SK-N-SH treated with all-trans-retinoic acid at 6 μM for 48 hours (cell line): ENCODE data around the gene TNFRSF18.

Experiments used
- ARNTL ChIP-seq: fragments of 450-650 bp; formaldehyde crosslinking; IDR thresholded peaks from 2 replicates; pipeline ENCODE4 v1.5.0; 2020; ENCODE audit warnings: low read depth, mild to moderate bottlenecking, moderate library complexity, borderline replicate concordance
- CREB5 ChIP-seq: fragments of 250-450 bp; sonication (Bioruptor Pico); IDR thresholded peaks from 2 replicates; pipeline ENCODE4 v1.5.1; 2020; ENCODE audit warnings: low read depth, mild to moderate bottlenecking, moderate library complexity
- CSDC2 ChIP-seq: fragments of 250-450 bp; sonication (Bioruptor Pico); IDR thresholded peaks from 2 replicates; pipeline ENCODE4 v1.5.0; 2020; ENCODE audit warnings: mild to moderate bottlenecking, moderate library complexity
- CSRNP3 ChIP-seq: fragments of 250-450 bp; sonication (Bioruptor Pico); IDR thresholded peaks from 2 replicates; pipeline ENCODE4 v1.5.1; 2021; ENCODE audit warnings: mild to moderate bottlenecking, moderate library complexity
- GLIS3 ChIP-seq: fragments of 250-450 bp; sonication (Bioruptor Pico); IDR thresholded peaks from 2 replicates; pipeline ENCODE4 v1.5.0; 2020; ENCODE audit warnings: mild to moderate bottlenecking, moderate library complexity
- RARB ChIP-seq: fragments of 250-450 bp; sonication (Bioruptor Pico); IDR thresholded peaks from 2 replicates; pipeline ENCODE4 v1.8.0; 2021; ENCODE audit warnings: mild to moderate bottlenecking, moderate library complexity
- TOX ChIP-seq: fragments of 250-450 bp; sonication (Bioruptor Pico); IDR thresholded peaks from 2 replicates; pipeline ENCODE4 v1.8.0; 2021; ENCODE audit warnings: mild to moderate bottlenecking, moderate library complexity, borderline replicate concordance
- TSHZ2 ChIP-seq: fragments of 250-450 bp; sonication (Bioruptor Pico); IDR thresholded peaks from 2 replicates; pipeline ENCODE4 v1.5.0; 2020; ENCODE audit warnings: mild to moderate bottlenecking, moderate library complexity
- ZFP3 ChIP-seq: fragments of 250-450 bp; sonication (Bioruptor Pico); IDR thresholded peaks from 2 replicates; pipeline ENCODE4 v1.5.0; 2020; ENCODE audit warnings: mild to moderate bottlenecking, moderate library complexity
- ZFP30 ChIP-seq: fragments of 450-650 bp; formaldehyde crosslinking; IDR thresholded peaks from 2 replicates; pipeline ENCODE4 v1.5.0; 2022; ENCODE audit warnings: mild to moderate bottlenecking, moderate library complexity
- ZNF565 ChIP-seq: fragments of 450-650 bp; formaldehyde crosslinking; conservative IDR thresholded peaks from 2 replicates; pipeline ENCODE4 v1.5.0; 2020; ENCODE audit warnings: low read depth, mild to moderate bottlenecking, moderate library complexity
- ZNF8 ChIP-seq: fragments of 450-650 bp; formaldehyde crosslinking; IDR thresholded peaks from 2 replicates; pipeline ENCODE4 v1.5.0; 2020; ENCODE audit warnings: mild to moderate bottlenecking, moderate library complexity

DNA sequence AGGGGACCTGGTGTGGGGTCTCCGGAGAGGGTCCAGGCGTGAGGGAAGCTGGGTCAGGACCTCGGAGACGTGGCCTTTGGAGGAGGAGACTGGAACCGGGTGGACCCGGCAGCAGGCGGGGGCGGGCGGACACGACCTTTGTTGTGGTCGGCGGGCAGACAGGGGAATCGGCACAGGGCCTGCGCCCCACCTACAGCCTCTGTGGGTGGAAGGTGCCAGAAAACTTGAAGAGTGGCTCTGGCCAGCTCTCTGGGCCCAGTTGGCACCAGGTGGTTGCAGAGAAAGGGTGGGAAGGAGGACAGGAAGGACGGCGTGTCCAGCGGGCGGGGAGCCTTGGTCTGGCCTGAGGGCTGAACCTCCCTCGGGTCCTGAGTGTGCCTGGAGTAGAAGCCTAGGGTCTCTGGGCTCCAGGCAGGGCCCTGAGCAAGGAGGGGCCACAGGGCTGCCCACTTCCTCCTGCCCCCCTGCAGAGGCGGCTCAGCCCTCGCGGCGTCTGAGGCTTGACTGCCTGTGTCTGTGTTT is 40.4 kb downstream of the TNFRSF18 start:
- TF ChIP-seq ZNF8 (CRISPR knock-in tag), result no peak
- TF ChIP-seq ZFP30 (CRISPR knock-in tag), result no peak
- TF ChIP-seq ZNF565 (CRISPR knock-in tag), result no peak
- no peak for TF ChIP-seq ZFP3 (CRISPR knock-in tag)
- no peak for TF ChIP-seq TSHZ2
- no peak for TF ChIP-seq GLIS3
- no peak for TF ChIP-seq TOX (CRISPR knock-in tag)
- no peak for TF ChIP-seq ARNTL (CRISPR knock-in tag)
- TF ChIP-seq RARB, result no peak
- no peak for TF ChIP-seq CSDC2
- no peak for TF ChIP-seq CSRNP3
- no peak for TF ChIP-seq CREB5 (CRISPR knock-in tag)
